LoVo (cell line): ENCODE data around the gene ZNF407.

ENCODE experiments used
- DNase-seq: peaks from one replicate; pipeline ENCODE4 v3.0.0-alpha.2; 2016; ENCODE audit warnings: low spot score

The ZNF407 gene

GRCh38 chr18:75051757-75052156 lies 454.1 kb downstream of the ZNF407 start:
- DNase-seq = no peak

DNA sequence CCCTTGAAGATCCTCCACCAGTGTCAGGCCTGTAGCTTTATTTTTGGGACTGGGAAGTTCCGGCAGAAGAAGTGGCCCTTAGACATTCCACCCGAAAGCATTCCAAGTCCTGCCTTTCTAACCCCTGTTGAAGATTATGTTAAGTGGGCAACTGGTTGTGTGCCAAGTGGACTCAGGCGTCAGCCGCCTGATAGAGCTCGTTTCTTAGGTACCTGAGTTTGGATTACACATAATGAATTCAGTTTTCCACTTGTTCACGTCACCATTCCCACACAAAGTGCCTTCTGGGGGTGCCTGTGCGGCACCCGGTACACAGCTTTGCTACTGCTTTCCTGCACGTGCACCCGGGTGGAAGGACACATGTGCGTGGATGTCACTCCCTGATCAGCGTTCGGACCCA lies 454.8 kb downstream of the ZNF407 start:
- no peak for DNase-seq

- no peak for DNase-seq
Observed at GRCh38 chr18:75053028-75053629, 455.5 kb downstream of the ZNF407 start.

- DNase-seq = no peak
Observed at GRCh38 chr18:75054046-75054445, 456.4 kb downstream of the ZNF407 start.

DNA sequence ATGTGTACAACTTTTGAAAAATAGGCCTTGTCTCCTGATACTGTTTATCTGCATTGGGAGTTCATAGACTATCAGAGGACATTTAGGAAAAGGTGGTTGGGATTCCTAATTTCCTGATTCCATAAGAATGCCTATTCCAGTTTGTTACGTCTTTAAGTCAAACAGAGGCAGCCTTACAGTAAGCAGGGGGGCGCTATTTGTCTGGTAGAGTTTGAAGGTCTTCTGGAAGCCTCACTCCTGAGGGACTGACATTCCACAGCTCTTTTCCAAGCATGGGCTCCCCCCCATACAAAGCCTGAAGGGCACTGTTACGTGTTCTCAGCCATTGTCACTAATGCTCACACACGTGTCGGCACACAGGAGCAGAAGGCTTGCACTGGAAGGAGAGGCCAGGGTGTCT lies 456.9 kb downstream of the ZNF407 start:
- no peak for DNase-seq

DNA sequence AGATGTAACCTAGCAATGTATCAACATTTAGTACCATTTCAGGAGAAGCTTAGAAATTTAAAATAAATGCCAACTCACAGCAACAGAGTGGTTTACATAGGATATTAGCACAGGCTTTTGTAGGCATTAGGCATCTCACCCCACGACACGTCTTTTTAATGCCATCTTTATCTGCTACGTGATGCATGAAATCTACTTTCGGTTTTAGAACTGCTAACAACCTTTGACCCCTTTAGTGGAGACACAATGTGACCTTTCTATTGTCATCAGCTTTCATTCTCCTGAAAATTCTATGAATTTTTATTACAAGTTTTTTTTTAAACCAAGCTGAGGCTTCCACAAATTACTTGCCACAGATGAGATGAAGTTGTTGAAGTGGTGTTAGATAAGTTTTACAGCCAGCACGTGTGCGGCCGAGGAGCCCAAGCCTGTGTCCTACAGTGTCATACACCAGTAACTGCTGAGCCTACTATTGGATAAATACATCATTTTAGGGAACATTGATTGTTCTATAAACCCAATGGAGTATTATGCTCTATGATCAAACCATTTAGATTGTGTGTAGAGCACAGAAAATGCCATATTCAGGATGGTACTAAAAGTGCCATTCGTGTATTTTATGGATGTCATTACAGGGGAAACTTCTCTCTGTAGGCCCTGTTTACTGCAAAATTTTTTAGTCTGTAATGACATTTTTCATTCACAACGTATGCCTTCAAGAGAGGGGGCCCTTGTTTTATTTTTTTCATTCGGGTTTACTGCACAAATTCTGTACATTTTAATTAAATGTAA lies 459.7 kb downstream of the ZNF407 start:
- no peak for DNase-seq

DNA sequence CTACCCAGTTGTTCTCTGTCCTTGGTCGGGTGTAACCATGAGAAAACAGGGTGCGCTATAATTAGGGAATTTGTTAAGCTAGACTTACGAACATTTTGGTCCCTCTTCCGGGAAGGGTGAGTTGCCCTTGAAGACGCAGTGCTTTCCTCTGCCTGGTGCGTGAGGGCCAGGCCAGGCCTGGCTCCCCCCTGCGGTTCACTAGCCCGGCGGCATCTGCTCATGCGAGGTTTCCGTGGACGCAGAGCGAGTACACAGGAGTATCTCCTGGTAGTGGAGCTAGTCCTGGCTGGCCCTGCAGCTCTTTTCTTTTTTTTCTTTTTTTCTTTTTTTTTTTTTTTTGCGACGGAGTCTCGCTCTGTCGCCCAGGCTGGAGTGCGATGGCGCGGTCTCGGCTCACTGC lies 462.5 kb downstream of the ZNF407 start:
- no peak for DNase-seq

GRCh38 chr18:75062297-75062886 lies 464.7 kb downstream of the ZNF407 start:
- no peak for DNase-seq

- no peak for DNase-seq
Observed at GRCh38 chr18:75063196-75063595, 465.5 kb downstream of the ZNF407 start.

DNA sequence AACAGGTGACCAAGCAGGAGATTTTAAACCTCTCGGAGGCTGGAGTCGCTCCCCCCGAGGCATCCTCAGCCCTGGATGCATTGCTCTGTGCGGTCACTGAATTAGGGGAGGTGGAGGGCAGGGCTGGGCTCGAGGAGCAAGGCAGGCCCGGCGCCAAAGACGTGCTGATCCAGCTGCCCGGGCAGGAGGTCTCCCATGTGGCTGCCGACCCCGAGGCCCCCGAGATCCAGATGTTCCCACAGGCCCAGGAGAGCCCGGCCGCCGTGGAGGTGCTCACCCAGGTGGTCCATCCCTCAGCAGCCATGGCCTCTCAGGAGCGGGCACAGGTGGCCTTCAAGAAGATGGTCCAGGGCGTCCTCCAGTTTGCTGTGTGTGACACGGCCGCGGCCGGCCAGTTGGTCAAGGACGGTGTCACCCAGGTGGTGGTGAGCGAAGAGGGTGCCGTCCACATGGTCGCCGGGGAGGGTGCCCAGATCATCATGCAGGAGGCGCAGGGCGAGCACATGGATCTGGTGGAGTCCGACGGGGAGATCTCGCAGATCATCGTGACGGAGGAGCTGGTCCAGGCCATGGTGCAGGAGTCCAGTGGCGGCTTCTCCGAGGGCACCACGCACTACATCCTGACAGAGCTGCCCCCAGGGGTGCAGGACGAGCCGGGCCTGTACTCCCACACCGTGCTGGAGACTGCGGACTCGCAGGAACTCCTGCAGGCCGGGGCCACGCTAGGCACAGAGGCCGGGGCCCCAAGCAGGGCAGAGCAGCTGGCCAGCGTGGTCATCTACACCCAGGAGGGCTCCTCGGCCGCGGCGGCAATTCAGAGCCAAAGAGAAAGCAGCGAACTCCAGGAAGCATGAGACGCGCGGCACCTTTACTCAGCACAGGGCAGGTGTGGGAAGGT lies 466.2 kb downstream of the ZNF407 start:
- DNase-seq = no peak

DNA sequence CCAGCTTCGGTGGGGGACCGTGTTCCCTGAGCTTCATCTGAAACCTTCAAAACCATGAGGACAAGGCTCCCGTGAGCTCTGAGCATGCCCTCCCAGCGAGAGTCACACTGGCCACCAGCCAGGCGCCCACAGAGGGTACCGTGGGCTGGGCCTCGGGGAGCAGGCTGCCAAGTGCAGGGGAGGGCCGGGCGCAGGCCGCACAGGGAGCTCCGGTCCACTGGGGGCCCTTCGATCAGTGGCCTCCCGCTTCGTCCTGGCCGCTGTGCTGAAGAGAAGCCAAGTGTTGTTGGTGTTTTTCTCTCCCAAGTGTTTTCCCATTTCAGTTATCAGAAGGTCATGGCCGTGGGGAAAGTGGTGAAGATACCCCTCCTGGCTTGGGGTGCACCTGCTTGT lies 466.8 kb downstream of the ZNF407 start:
- no peak for DNase-seq

DNA sequence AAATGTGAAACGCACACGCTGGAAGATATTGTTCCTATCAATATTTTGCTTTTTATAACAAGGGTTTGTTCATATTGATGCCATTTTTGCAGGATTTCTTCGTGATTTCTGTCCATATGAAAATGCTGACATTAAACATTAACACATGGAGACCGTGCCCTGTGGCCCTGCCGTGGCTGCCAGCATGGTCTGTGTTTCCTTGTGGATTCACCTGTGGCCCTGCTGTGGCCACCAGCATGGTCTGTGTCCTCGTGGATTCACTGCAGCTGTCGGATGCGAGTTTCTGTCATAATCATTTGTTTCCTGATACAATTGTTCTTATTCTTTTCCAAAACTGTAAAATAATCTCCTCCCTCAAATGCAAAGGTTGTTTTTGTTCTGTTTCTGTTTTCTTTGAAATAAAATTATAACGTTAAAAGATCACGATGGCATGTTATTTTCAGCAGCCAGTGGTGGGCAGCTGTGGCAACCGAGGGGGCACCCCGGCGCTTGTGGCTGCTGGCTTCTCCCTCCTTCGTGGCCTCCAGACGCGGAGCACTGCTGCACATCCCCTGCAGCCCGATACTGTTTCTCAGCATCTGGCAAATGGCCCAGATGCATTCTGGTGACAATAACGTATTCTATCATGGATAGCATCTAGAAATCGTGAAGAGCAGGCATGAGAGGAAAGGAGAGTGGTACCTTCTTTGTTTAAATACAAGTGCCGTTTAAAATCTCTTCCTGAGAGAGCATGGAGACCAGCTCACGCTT lies 467.8 kb downstream of the ZNF407 start:
- no peak for DNase-seq

DNA sequence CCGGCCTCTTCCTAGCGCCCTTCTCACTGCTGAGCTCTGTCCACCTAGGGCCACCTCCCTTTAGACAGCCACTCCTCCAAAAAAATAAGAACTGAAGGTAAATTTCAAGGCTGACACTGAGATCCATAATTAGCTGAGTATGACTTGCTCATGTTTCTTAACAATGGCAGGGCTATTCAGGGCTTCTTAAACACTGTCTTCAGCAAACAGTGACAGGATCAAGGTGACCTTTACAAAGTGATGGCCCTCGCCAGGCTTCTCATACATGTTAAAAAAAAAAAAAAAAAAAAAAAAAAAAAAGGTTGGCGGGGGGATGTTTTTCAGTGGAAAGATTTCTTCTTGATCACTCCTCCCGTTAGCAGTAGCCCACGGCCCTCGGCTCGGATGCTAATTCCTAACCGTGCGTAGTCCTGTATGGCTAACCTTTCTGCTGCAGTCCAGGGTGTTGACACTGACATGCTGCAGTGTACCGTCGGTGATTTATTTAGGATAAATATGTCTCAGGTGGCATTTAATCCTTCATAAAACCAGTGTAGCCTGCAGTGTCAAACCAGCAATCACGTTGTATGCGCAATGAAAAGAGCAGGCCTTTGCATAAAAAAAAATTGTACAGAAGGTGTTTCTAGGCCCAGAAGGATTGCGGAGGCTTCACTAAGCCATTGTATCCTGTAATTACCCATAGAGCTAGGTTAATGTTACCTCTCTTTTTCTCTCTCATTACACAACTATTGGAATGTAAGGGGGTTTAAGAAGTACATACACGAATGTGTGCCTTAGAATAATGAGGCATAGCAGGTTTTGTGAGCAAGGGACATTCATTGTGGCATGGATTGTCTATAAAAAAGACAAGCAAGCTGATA lies 468.6 kb downstream of the ZNF407 start:
- DNase-seq = no peak

DNA sequence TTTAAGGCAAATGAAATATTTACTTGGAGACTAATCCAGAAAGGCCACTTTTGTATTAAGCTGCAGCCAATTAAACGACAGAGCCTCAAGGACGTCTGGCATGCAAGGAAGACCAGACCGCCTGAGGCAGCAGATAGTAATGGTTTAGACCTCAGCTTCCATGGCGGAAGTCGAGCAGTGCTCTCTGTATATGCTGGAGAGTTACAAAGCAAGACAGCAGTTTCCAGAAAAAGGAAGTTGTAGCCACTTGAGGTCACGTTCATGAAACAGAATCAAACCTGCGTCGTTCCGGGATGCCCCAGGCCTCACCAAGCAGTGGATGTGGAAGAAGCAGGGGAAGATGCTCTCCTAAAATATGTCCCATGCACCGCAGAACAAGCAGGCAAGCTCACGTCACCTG lies 469.3 kb downstream of the ZNF407 start:
- DNase-seq = no peak

- no peak for DNase-seq
Observed at GRCh38 chr18:75067996-75068645, 470.5 kb downstream of the ZNF407 start.

GRCh38 chr18:75068682-75069435 lies 471.2 kb downstream of the ZNF407 start:
- no peak for DNase-seq

DNA sequence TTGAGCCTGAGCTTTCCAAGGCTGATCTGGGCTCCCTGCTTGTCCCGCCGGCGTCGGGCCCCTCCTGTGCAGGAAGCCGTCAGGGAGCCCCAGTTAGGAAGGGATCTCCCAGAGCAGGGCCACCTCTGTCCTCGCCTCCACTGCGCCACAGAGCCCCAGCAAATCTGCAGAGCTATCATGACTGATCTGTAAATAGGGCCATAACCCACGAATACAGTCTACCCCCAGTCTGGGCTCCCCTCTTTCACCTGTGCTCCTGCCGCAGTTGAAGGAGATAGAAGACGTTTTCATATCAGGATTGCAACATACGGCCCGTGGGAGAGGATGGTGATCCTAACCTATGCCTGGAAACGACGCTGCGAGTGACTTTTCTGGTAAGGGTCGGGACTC lies 472.6 kb downstream of the ZNF407 start:
- no peak for DNase-seq

- DNase-seq = peak; percentile 14
Observed at GRCh38 chr18:75070625-75071483, 473.2 kb downstream of the ZNF407 start.

DNA sequence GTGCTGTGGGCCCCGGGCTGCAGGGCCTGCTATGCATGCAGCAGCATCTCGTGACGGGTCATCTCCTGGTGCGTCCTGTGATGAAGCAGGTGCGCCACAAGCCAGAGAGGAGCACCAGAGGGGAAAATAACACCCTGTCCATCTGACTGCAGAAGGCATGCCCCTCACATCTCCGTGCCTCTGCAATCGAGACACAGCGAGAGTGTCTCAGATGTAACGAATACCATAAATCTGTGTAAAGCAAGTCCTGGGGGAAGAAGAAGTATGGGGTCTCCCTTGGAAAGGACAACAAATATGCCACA lies 473.8 kb downstream of the ZNF407 start:
- DNase-seq = no peak
